Mammary epithelial cell (primary cell): ENCODE measurements around the gene PAGR1.

Experiments
- EZH2 ChIP-seq: IDR thresholded peaks from 2 replicates; pipeline ENCODE4 v1.6.1; 2012; ENCODE audit warnings: low read length, inconsistent platforms, borderline replicate concordance
- TF ChIP-seq, protein P1 (sequence below), 2 donors: IDR thresholded peaks in 1 of 2; conservative IDR thresholded peaks in 1 of 2; 2 replicates each; pipeline ENCODE4 v1.5.1; 2011 to 2012; ENCODE audit warnings: inconsistent platforms in 2 of 2, low read length in 2 of 2, mild to moderate bottlenecking in 2 of 2, control low read depth in 1 of 2, low read depth in 1 of 2; ENCODE audit not compliant: insufficient read depth in 1 of 2; ENCODE audit errors: extremely low read depth in 1 of 2

DNA sequence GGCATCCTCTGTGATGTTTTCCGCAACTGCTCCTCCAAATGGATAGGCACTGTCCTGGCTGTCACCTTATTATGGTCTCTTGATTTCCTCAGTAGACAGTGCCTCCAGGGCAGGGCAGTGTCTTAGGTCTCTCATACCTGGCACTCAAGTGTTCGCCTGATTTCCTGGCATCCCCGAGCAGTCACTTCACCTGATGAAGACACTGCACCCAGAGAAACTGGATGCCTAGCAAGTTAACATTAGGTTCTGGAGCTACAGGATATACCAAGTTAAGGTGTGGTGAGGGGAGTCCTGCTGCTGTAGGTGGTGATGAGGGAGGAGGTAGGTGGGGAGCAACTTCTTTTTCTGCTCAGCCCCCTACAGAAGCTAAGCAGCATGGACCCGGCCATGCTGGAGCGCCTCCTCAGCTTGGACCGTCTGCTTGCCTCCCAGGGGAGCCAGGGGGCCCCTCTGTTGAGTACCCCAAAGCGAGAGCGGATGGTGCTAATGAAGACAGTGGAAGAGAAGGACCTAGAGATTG lies 13.5 kb upstream of the PAGR1 start:
- TF ChIP-seq, protein P1, sequence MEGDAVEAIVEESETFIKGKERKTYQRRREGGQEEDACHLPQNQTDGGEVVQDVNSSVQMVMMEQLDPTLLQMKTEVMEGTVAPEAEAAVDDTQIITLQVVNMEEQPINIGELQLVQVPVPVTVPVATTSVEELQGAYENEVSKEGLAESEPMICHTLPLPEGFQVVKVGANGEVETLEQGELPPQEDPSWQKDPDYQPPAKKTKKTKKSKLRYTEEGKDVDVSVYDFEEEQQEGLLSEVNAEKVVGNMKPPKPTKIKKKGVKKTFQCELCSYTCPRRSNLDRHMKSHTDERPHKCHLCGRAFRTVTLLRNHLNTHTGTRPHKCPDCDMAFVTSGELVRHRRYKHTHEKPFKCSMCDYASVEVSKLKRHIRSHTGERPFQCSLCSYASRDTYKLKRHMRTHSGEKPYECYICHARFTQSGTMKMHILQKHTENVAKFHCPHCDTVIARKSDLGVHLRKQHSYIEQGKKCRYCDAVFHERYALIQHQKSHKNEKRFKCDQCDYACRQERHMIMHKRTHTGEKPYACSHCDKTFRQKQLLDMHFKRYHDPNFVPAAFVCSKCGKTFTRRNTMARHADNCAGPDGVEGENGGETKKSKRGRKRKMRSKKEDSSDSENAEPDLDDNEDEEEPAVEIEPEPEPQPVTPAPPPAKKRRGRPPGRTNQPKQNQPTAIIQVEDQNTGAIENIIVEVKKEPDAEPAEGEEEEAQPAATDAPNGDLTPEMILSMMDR (conservative IDR thresholded peaks at IDR 0.05 in 1 of 2, IDR thresholded peaks at IDR 0.05 in 1 of 2; ENCODE audit: extremely low read depth in 1 of 2, insufficient read depth in 1 of 2, low read depth in 1 of 2, low read length in 2 of 2) = no peak
- no peak for TF ChIP-seq EZH2
